Skeletal muscle tissue (tissue), 4 donors: ENCODE measurements around the gene JOSD2. TPM values are rescaled to one million over a fixed set of nuclear protein-coding genes. Genes with fewer than 3 reads are reported as not detected.

Experiments
- H3K27ac ChIP-seq: one replicate; pipeline ENCODE4 v1.7.0; 2013; ENCODE audit warnings: mild to moderate bottlenecking, low read depth, low read length, inconsistent platforms
- H3K27me3 ChIP-seq, 3 donors: one replicate each; pipeline ENCODE4 v1.7.0; 2013; ENCODE audit warnings: low read length in 3 of 3; ENCODE audit not compliant: control insufficient read depth in 3 of 3, insufficient read depth in 3 of 3
- H3K36me3 ChIP-seq, 3 donors: one replicate each; pipeline ENCODE4 v1.7.0; 2013; ENCODE audit warnings: low read length in 3 of 3; ENCODE audit not compliant: control insufficient read depth in 3 of 3, insufficient read depth in 3 of 3
- H3K4me1 ChIP-seq, 3 donors: one replicate each; pipeline ENCODE4 v1.7.0; 2013; ENCODE audit warnings: low read length in 3 of 3, mild to moderate bottlenecking in 3 of 3; ENCODE audit not compliant: control insufficient read depth in 3 of 3, insufficient read depth in 3 of 3
- H3K4me3 ChIP-seq, 3 donors: one replicate each; pipeline ENCODE4 v1.7.0; 2013; ENCODE audit warnings: low read length in 3 of 3
- H3K9ac ChIP-seq, 3 donors: one replicate each; pipeline ENCODE4 v1.7.0; 2013; ENCODE audit warnings: low read length in 3 of 3, mild to moderate bottlenecking in 3 of 3, moderate library complexity in 2 of 3, low read depth in 1 of 3
- H3K9me3 ChIP-seq, 3 donors: one replicate each; pipeline ENCODE4 v1.7.0; 2013; ENCODE audit warnings: low read length in 3 of 3; ENCODE audit not compliant: control insufficient read depth in 3 of 3
- total RNA-seq: library from RNA; depleted of rRNA; stranded (reverse); fragments of >200 nt; gene quantifications from one replicate; pipeline ENCODE4 v1.2.3, GENCODE V29; 2014
- donor health status: Osteomylitis.

Gene JOSD2
- total RNA-seq, 1 donor from 2014 or later: 13.0 TPM

GRCh38 chr19:50507376-50507775 lies 3.6 kb downstream of the JOSD2 start:
- peaks cover 0 to 1% (median 0%) of the 10 kb centered on the region in 3 donors for H3K36me3 ChIP-seq
- no peak overlapping the region for H3K4me3 ChIP-seq
- H3K4me1 ChIP-seq: peaks cover 9 to 16% (median 14%) of the 10 kb centered on the region in 3 donors
- no peaks in the 10 kb centered on the region for H3K27me3 ChIP-seq
- no peaks in the 10 kb centered on the region for H3K9me3 ChIP-seq
- no peak overlapping the region for H3K27ac ChIP-seq
- H3K9ac ChIP-seq: peak overlapping the region in 1 of 3 donors; percentile 33

GRCh38 chr19:50506700-50507099 lies 4.3 kb downstream of the JOSD2 start:
- Histone ChIP-seq H3K9me3 (no peaks in the 10 kb centered on the region), H3K4me1 (peaks cover 13 to 19% (median 17%) of the 10 kb centered on the region in 3 donors), H3K4me3 (no peak overlapping the region), H3K9ac (no peak overlapping the region), H3K27ac (no peak overlapping the region), H3K36me3 (peaks cover 0 to 1% (median 0%) of the 10 kb centered on the region in 3 donors), H3K27me3 (no peaks in the 10 kb centered on the region)

GRCh38 chr19:50505856-50506611 lies 5.0 kb downstream of the JOSD2 start:
- H3K27ac ChIP-seq: no peak overlapping the region
- H3K4me3 ChIP-seq: no peak overlapping the region
- H3K9me3 ChIP-seq: no peaks in the 10 kb centered on the region
- H3K9ac ChIP-seq: no peak overlapping the region
- no peaks in the 10 kb centered on the region for H3K27me3 ChIP-seq
- peaks cover 13 to 19% (median 14%) of the 10 kb centered on the region in 3 donors for H3K4me1 ChIP-seq
- H3K36me3 ChIP-seq: peaks cover 0 to 1% (median 0%) of the 10 kb centered on the region in 3 donors

- Histone ChIP-seq H3K36me3 (peaks cover 0 to 1% (median 0%) of the 10 kb centered on the region in 3 donors), H3K4me1 (peaks cover 3 to 5% (median 4%) of the 10 kb centered on the region in 3 donors), H3K27ac (peak overlapping the region; percentile 99), H3K9me3 (no peaks in the 10 kb centered on the region), H3K27me3 (no peaks in the 10 kb centered on the region), H3K4me3 (peak overlapping the region; percentile 76 to 89 (median 78)), H3K9ac (peak overlapping the region; percentile 96 to 100 (median 97))
Observed at GRCh38 chr19:50501568-50502475, 9.2 kb downstream of the JOSD2 start.

- H3K9ac ChIP-seq: peak overlapping the region; percentile 96 to 100 (median 97)
- H3K27ac ChIP-seq: peak overlapping the region; percentile 99
- peak overlapping the region; percentile 76 to 89 (median 78) for H3K4me3 ChIP-seq
- H3K27me3 ChIP-seq: no peaks in the 10 kb centered on the region
- H3K4me1 ChIP-seq: peaks cover 4 to 11% (median 7%) of the 10 kb centered on the region in 3 donors
- H3K36me3 ChIP-seq: peaks cover 0 to 1% (median 0%) of the 10 kb centered on the region in 3 donors
- H3K9me3 ChIP-seq: no peaks in the 10 kb centered on the region
Observed at GRCh38 chr19:50501186-50501567, 9.8 kb downstream of the JOSD2 start.

- H3K36me3 ChIP-seq: no peaks in the 10 kb centered on the region
- peak overlapping the region; percentile 78 to 95 (median 91) for H3K4me3 ChIP-seq
- H3K27me3 ChIP-seq: no peaks in the 10 kb centered on the region
- no peaks in the 10 kb centered on the region for H3K9me3 ChIP-seq
- H3K27ac ChIP-seq: peak overlapping the region; percentile 99
- H3K4me1 ChIP-seq: peaks cover 4 to 12% (median 7%) of the 10 kb centered on the region in 3 donors
- H3K9ac ChIP-seq: peak overlapping the region; percentile 96 to 100 (median 97)
Observed at GRCh38 chr19:50500753-50501151, 10.2 kb downstream of the JOSD2 start.

GRCh38 chr19:50500060-50500752 lies 10.8 kb downstream of the JOSD2 start:
- peak overlapping the region; percentile 99 for H3K27ac ChIP-seq
- H3K4me3 ChIP-seq: peak overlapping the region; percentile 78 to 95 (median 91)
- no peaks in the 10 kb centered on the region for H3K36me3 ChIP-seq
- H3K4me1 ChIP-seq: peaks cover 4 to 15% (median 7%) of the 10 kb centered on the region in 3 donors
- no peaks in the 10 kb centered on the region for H3K9me3 ChIP-seq
- peak overlapping the region; percentile 83 to 98 (median 93) for H3K9ac ChIP-seq
- H3K27me3 ChIP-seq: no peaks in the 10 kb centered on the region

GRCh38 chr19:50498219-50499056 lies 12.6 kb downstream of the JOSD2 start:
- Histone ChIP-seq H3K27me3 (no peaks in the 10 kb centered on the region), H3K4me1 (peaks cover 4 to 16% (median 7%) of the 10 kb centered on the region in 3 donors), H3K9me3 (no peaks in the 10 kb centered on the region), H3K27ac (peak overlapping the region; percentile 99), H3K9ac (peak overlapping the region; percentile 83 to 98 (median 93)), H3K36me3 (no peaks in the 10 kb centered on the region), H3K4me3 (peak overlapping the region; percentile 78 to 95 (median 91))

GRCh38 chr19:50497022-50497405 lies 14.0 kb downstream of the JOSD2 start:
- peak overlapping the region; percentile 78 to 95 (median 91) for H3K4me3 ChIP-seq
- H3K27me3 ChIP-seq: no peaks in the 10 kb centered on the region
- no peaks in the 10 kb centered on the region for H3K9me3 ChIP-seq
- H3K36me3 ChIP-seq: no peaks in the 10 kb centered on the region
- peaks cover 2 to 17% (median 9%) of the 10 kb centered on the region in 3 donors for H3K4me1 ChIP-seq
- peak overlapping the region; percentile 83 to 98 (median 93) for H3K9ac ChIP-seq
- H3K27ac ChIP-seq: peak overlapping the region; percentile 99
